ENCODE measurements around the gene JOSD2. TPM values are rescaled to one million over a fixed set of nuclear protein-coding genes. Genes with fewer than 3 reads are reported as not detected.

The JOSD2 gene
- total RNA-seq, 1 experiment from 2014 or later = 60.8 TPM

- DNase-seq (no peak), ATAC-seq (no peak)
- Histone ChIP-seq H3K4me1 (ENCODE audit: insufficient read depth, low read length) (no peaks in the 10 kb centered on the region), H3K9ac (ENCODE audit: low read length) (no peak overlapping the region), H3F3A (ENCODE audit: low read length, unreplicated experiment) (no peaks in the 10 kb centered on the region), H3K4me3 (ENCODE audit: low read length) (no peak overlapping the region), H4K20me1 (ENCODE audit: low read length) (no peaks in the 10 kb centered on the region), H3K9me3 (ENCODE audit: low read length) (no peaks in the 10 kb centered on the region), H2AFZ (ENCODE audit: low read length) (no peak overlapping the region), H3K27ac (ENCODE audit: low read length) (no peak overlapping the region), H3K4me2 (ENCODE audit: low read length) (no peak overlapping the region), H3K9me2 (replicated peaks; ENCODE audit: low read length) (no peaks in the 10 kb centered on the region), H3K36me3 (ENCODE audit: low read depth, low read length) (no peaks in the 10 kb centered on the region), H3K27me3 (ENCODE audit: low read length) (no peaks in the 10 kb centered on the region), H3K79me2 (ENCODE audit: low read length) (no peaks in the 10 kb centered on the region)
- TF ChIP-seq EZH2 (IDR thresholded peaks at IDR 0.05; ENCODE audit: low read length, unreplicated experiment) (no peak), EZH2phosphoT487 (IDR thresholded peaks at IDR 0.05; ENCODE audit: borderline replicate concordance, low read length) (no peak), CTCF (conservative IDR thresholded peaks at IDR 0.05; ENCODE audit: low read depth, low read length) (no peak)
- intact Hi-C loops (cut with micrococcal nuclease) = no loop called here
- ChIA-PET CTCF (no interaction called here), POLR2A (ENCODE audit: unreplicated experiment) (no interaction called here)
- no TSS peak for BruUV-seq (replicated peaks)
Measured at GRCh38 chr19:50494186-50495019, 16.6 kb downstream of the JOSD2 start.

- Histone ChIP-seq H3K79me2 (ENCODE audit: low read length) (no peaks in the 10 kb centered on the region), H3K9me3 (ENCODE audit: low read length) (no peaks in the 10 kb centered on the region), H4K20me1 (ENCODE audit: low read length) (no peaks in the 10 kb centered on the region), H3K4me1 (ENCODE audit: insufficient read depth, low read length) (no peaks in the 10 kb centered on the region), H3K9ac (ENCODE audit: low read length) (no peak overlapping the region), H3F3A (ENCODE audit: low read length, unreplicated experiment) (no peaks in the 10 kb centered on the region), H3K4me2 (ENCODE audit: low read length) (no peak overlapping the region), H3K27me3 (ENCODE audit: low read length) (no peaks in the 10 kb centered on the region), H3K9me2 (replicated peaks; ENCODE audit: low read length) (no peaks in the 10 kb centered on the region), H2AFZ (ENCODE audit: low read length) (no peak overlapping the region), H3K27ac (ENCODE audit: low read length) (no peak overlapping the region), H3K4me3 (ENCODE audit: low read length) (no peak overlapping the region), H3K36me3 (ENCODE audit: low read depth, low read length) (no peaks in the 10 kb centered on the region)
- ATAC-seq (no peak), DNase-seq (no peak)
- ChIA-PET POLR2A (ENCODE audit: unreplicated experiment) (no interaction called here), CTCF (no interaction called here)
- BruUV-seq (replicated peaks) = no TSS peak
- intact Hi-C loops (cut with micrococcal nuclease) = no loop called here
- TF ChIP-seq EZH2phosphoT487 (IDR thresholded peaks at IDR 0.05; ENCODE audit: borderline replicate concordance, low read length) (no peak), CTCF (conservative IDR thresholded peaks at IDR 0.05; ENCODE audit: low read depth, low read length) (no peak), EZH2 (IDR thresholded peaks at IDR 0.05; ENCODE audit: low read length, unreplicated experiment) (no peak)
Measured at GRCh38 chr19:50493171-50493570, 17.8 kb downstream of the JOSD2 start.

GRCh38 chr19:50492303-50493052 lies 18.5 kb downstream of the JOSD2 start:
- Histone ChIP-seq H2AFZ (ENCODE audit: low read length) (no peak overlapping the region), H4K20me1 (ENCODE audit: low read length) (no peaks in the 10 kb centered on the region), H3K9me2 (replicated peaks; ENCODE audit: low read length) (no peaks in the 10 kb centered on the region), H3K4me1 (ENCODE audit: insufficient read depth, low read length) (no peaks in the 10 kb centered on the region), H3K4me3 (ENCODE audit: low read length) (no peak overlapping the region), H3K4me2 (ENCODE audit: low read length) (peak overlapping the region; percentile 55), H3K36me3 (ENCODE audit: low read depth, low read length) (no peaks in the 10 kb centered on the region), H3K27ac (ENCODE audit: low read length) (no peak overlapping the region), H3K9ac (ENCODE audit: low read length) (no peak overlapping the region), H3F3A (ENCODE audit: low read length, unreplicated experiment) (no peaks in the 10 kb centered on the region), H3K27me3 (ENCODE audit: low read length) (no peaks in the 10 kb centered on the region), H3K79me2 (ENCODE audit: low read length) (no peaks in the 10 kb centered on the region), H3K9me3 (ENCODE audit: low read length) (no peaks in the 10 kb centered on the region)
- no TSS peak for BruUV-seq (replicated peaks)
- CTCF ChIA-PET = no interaction called here
- ATAC-seq = peak; percentile 56
- DNase-seq = peak; percentile 27
- POLR2A ChIA-PET (ENCODE audit: unreplicated experiment) = no interaction called here
- TF ChIP-seq EZH2phosphoT487 (IDR thresholded peaks at IDR 0.05; ENCODE audit: borderline replicate concordance, low read length) (no peak), EZH2 (IDR thresholded peaks at IDR 0.05; ENCODE audit: low read length, unreplicated experiment) (no peak), CTCF (conservative IDR thresholded peaks at IDR 0.05; ENCODE audit: low read depth, low read length) (no peak)
- intact Hi-C loops (cut with micrococcal nuclease) = no loop called here
